CD4-positive, alpha-beta T cell treated with Interleukin-6 at 100 ng/mL for 8 hours (primary cell): ENCODE measurements around the gene DCTPP1.
A peak's percentile ranks its signal among the peaks of the same experiment; 100 is the strongest.
"Not testable (repeated sequence)": the region's sequence is repeated elsewhere in the genome, so short reads cannot be mapped to it uniquely, and the experiment has no call there.

Experiments used
- DNase-seq: peaks from one replicate; pipeline ENCODE4 v3.0.0-alpha.2; 2020; ENCODE audit warnings: mixed read lengths, low spot score

The DCTPP1 gene

DNA sequence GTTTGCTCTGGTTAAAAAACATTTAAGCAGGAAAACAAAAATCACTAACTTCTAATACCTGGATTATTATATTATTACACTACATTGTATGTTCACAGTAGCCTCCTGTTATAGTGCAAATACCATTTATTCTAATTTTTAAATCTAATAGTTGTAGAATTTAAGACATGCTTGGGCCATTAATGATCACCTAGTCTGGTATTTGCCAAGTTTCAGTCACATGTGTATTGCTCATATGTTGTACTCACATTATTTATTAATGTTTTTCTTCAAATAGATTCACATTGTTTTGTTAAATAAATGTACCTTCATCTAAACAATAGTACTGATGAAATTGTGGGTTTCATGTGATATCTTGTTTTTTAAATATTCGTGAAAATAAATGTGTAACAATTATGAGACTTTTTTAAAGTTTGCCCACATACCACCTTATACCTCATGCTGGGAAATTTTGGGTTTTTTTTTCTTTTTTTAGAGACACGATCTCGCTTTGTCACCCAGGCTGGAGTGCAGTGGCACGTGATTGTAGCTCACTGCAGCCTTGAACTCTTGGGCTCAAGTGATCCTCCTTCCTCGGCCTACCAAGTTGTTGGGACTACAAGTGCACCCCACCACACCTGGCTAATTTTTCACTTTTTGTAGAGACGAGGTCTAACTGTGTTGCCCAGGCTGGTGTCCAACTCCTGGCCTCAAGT, 16.6 kb downstream of the DCTPP1 start:
- no peak for DNase-seq

DNA sequence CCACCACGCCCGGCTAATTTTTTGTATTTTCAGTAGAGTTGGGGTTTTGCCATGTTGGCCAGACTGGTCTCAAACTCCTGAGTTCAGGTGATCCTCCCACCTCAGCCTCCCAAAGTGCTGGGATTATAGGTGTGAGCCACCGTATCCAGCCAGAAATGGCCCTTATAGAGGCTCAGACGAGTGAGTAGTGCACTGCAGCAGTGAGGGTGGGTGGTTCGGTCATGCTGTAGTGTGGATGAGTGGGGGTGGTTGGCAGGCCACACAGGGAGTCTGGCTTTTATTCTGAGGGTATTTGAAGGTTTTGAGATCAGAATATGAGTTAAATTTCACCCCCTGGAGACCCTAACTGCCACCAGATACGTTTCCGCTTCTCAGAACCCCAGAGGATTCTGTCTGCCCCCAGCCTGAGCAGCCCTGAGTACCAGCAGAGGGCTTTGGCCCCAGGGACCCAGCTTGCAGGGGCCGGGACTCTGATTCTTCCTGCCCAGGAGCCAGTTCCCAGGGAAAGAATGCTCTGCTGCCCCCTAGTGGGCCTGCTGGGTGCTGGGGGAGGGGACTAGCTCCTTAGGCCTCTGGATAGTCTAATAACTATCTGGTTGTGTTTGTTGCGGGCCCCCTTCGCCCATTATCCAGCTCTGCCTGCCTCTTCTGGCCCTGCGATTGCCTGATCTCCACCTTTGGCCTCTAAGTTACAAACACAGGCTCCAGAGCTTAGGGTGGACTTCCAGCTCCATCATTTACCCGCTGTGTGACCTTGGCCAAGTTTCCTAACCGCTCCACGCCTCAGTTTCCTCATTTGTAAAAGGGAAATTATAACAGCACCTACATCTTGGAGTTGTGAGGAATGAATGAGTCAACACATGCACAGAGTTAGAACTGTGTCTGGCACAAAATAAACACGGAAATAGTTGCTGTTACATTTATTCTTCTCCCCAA, 20.4 kb downstream of the DCTPP1 start:
- DNase-seq: peak; percentile 92

DNA sequence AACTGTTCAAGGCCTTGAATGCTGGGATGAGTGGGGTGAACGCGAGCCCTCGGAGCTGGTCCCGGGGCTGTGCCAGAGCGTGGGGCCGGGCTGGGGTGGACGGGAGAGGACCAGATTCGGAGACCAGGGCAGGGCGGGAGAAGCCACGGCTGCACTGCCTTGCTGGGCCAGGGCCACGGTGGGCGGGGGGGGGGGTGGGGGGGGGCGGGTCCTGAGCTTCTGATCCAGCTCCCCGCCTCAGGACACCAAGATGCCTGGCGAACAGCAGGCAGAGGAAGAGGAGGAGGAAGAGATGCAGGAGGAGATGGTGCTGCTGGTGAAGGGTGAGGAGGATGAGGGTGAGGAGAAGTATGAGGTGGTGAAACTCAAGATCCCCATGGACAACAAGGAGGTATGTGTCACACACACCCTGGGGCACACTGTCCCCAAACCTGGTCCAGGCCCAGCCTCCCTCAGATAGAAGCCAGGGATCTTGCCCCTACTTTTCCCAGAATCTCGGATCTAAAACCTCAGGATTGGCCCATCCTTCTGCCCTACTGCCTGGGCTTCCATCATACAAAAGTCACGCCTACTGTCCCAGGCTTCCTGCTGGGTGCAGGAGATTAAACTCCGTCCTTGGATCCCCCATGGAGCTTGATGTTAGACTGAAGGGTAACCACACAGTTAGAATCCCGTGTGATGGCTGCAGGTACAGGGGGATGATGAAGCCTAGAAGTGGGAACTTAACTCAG, 21.9 kb downstream of the DCTPP1 start:
- no peak for DNase-seq

DNA sequence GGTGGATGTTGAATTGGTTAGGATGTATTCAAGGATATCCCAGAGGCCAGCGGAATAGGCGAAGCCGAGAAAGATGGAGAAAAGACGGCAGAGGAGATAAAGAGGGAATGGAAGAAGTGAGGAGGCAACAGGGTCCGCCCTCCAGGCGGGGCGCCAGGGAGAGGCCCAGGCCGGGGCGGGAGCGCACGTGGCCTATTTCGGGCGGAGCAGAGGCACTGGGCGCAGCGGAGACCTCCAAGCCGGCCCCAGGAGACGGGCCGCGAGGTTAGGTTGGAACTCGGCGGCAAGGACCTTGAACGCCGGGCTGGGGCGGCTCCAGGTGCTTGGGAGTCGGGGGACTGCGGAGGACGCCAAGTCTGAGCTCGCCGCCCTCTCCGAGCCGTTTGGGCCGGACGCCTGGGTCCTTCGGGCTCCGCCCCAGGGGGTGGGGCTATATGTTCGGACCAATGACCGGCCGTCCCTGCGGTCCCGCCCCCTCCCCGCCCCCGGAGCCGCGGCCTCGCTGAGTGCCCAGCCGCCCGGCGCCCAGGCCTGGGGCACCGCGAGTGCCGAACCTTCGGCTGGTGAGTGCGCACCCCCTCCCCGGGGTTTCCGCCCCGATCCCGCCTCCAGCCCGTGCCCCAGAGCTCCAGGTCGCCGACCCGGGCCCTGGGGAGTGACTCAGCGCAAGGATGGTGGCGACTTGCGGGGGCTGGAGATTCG, 22.6 kb downstream of the DCTPP1 start, which contains the start of gene ZNF771:
Gene ZNF771 (plus strand): TSS at position 505 of the 702 bp plus-strand sequence. CDS start 448 bp downstream, outside the sequence.
- DNase-seq: peak; percentile 86

DNA sequence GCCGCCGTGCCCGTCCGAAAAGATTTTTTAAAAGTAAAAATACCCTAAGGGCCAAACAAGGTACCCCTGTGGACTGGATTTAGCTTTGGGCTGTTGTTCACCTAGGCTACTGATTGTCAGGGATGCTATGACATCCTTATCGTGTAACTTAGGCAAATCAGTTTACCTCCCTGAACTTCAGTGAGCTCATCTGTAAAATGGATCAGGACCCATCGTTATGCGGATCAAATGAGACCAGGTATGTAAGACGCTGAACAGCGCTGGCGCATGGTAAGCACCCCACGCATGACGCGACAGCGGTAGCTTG, 23.1 kb downstream of the DCTPP1 start:
- DNase-seq: no peak

DNA sequence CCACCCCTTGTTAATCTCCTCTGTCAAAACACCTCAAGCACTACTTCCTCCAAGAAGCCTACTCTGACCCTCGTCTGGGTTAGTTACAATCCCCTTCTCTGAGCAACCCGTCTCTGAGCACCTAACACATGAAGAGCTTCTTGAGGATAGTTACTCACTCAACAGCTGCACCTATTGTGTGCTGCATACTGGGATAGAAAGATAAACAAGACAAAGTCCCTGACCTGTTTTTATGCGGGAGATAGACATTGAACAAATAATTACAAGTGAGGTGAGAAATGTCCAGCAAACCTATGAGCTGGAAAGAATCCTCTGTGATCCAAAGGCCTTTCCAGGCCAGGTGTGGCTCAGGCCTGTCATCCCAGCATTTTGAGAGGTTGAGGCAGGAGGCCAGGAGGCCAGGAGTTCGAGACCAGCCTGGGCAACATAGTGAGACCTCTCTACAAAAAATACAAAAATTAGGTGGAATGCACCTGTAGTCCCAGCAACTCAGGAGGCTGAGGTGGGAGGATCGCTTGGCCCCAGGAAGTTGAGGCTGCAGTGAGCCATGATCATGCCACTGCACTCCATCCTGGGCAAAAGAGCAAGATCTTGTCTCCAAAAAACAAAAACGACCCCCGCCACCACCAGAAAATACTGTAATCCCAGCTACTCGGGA, 27.9 kb downstream of the DCTPP1 start:
- DNase-seq: no peak

DNA sequence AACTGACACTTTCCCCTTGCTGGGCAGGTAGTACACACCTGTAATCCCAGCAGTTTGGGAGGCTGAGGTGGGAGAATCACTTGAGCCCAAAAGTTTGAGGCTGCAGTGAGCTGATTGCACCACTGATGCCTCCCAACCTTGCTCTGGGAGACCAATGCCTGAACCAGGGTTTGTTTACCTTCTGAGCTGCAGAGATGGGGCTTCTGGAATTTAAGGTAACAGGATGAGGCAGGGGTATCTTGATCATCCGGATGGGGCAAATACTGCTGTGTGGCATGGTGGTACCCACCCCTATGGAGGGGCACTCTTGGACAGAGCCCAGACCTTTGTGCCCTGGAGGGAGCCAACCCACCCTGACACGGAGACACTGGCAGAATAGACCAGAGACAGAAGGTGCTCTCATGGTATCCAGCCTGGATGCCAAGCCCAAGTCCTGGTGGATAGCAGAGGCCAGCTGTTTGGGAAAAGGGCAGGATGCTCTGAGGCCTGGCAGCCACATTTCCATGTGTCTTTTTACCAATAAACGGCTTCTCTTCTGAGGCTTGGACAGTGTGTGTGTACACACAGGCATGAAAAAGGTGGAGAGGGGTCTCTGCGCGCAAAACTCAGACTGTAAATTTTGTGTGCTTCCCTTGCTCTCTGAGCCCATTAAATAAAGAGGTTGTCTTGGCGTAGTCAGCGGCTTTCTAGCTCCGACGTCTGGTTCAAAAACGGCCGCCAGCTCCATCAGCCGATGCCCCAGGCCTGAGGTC, 30.2 kb downstream of the DCTPP1 start:
- DNase-seq: no peak

DNA sequence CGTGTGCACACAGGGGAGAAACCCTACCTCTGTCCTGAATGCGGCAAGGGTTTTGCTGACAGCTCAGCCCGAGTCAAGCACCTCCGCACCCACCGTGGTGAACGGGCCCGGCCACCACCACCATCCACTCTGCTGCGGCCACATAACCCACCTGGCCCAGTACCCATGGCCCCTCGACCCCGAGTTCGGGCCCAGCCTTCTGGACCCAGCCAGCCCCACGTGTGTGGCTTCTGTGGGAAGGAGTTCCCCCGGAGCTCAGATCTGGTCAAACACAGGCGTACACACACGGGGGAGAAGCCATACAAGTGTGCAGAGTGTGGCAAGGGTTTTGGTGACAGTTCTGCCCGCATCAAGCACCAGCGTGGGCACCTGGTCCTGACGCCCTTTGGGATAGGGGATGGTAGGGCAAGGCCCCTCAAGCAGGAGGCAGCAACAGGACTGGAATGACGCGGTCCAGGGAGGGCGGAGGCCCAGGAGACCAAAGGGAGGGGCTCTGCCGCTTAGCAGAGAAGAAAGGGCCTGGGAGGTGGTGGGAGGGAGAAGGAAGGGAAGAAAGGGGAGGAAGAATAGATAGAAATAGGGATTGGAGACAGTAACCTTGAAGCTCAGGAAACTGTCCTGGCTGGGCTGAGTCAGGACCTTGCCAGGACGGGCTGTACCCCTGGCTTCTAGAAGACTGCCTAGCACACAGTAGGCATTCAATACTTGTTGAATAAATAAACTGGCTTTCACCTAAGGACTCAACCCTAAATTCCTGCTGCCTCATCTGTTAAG, 31.0 kb downstream of the DCTPP1 start:
- no peak for DNase-seq

DNA sequence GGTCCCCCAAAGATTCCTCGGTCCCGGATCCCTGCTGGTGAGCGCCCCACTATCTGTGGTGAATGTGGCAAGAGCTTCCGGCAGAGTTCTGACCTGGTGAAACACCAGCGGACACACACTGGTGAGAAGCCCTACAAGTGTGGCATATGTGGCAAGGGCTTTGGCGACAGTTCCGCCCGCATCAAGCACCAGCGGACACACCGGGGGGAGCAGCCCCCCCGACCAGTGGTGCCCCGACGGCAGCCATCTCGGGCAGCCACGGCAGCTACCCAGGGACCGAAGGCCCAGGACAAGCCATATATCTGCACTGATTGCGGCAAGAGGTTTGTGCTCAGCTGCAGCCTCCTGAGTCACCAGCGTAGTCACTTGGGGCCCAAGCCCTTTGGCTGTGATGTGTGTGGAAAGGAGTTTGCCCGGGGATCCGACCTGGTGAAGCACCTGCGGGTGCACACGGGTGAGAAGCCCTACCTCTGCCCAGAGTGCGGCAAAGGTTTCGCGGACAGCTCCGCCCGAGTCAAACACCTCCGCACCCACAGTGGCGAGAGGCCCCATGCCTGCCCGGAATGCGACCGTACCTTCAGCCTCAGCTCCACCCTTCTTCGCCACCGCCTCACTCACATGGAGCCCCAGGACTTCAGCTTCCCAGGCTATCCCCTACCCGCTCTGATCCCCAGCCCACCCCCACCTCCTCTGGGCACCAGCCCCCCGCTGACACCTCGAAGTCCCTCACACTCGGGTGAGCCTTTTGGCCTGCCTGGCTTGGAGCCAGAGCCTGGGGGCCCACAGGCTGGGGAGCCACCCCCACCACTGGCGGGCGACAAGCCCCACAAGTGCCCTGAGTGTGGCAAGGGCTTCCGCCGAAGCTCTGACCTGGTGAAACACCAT, 31.8 kb downstream of the DCTPP1 start:
- no peak for DNase-seq

DNA sequence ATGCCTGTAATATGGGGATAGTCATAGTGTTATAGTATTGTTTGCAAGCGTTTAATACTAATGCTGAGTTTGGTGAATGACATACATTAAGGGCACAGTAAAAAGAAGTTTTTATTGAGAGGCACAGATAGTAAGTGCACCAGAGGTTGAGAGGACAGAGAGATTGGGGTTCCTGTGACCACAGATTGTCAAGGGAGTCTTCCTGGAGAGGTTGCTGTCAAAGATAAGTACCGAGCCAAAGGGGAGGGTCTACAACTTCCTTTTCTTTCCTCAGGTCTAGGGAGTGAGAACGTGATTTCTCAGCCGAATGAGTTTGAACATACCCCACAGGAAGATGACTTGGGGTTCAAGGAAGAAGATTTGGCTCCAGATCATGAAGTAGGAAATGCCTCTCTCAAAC, 32.8 kb downstream of the DCTPP1 start:
- no peak for DNase-seq

DNA sequence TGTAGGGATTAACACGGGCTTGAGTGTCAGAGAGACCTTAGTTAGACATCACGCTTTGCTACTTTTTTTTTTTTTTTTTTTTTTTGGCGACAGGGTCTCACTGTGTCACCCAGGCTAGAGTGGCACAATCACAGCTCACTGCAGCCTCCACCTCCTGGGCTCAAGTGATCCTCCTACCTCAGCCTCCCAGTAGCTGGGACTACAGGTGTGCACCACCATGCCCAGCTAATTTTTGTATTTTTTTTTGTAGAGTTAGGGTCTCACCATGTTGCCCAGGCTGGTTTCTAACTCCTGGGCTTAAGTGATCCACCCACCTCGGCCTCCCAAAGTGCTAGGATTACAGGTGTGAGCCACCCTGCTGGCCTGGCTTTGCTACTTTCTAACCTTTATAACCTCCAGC, 33.2 kb downstream of the DCTPP1 start:
- DNase-seq: not testable (repeated sequence)

DNA sequence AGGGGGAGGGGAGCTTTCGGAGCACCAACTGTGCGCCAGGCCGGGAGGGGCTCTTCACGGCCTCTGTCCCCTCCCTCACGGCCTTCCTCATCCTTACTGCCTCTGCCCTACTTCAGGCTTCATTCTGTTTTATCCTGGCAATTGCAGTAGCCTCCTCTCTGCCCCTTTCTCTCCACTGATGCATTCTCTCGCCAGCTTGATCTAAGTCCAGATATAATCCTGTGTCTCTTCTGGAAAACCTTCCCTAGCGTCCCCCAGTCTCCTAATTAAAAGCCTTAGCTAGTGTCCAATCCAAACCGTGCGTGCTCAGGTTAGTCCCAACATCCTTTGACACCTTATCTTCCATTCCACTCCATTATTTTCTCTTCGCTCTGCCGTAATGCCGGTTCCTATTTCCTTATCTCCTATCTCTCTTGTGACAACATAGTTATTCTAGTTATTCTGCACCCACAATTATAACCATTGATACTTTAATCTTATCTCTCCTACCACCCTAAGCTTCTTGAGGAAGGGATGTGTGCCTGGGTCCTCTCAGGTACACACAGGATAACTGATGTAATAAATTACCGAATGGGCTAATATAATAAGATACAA, 33.7 kb downstream of the DCTPP1 start:
- no peak for DNase-seq

DNA sequence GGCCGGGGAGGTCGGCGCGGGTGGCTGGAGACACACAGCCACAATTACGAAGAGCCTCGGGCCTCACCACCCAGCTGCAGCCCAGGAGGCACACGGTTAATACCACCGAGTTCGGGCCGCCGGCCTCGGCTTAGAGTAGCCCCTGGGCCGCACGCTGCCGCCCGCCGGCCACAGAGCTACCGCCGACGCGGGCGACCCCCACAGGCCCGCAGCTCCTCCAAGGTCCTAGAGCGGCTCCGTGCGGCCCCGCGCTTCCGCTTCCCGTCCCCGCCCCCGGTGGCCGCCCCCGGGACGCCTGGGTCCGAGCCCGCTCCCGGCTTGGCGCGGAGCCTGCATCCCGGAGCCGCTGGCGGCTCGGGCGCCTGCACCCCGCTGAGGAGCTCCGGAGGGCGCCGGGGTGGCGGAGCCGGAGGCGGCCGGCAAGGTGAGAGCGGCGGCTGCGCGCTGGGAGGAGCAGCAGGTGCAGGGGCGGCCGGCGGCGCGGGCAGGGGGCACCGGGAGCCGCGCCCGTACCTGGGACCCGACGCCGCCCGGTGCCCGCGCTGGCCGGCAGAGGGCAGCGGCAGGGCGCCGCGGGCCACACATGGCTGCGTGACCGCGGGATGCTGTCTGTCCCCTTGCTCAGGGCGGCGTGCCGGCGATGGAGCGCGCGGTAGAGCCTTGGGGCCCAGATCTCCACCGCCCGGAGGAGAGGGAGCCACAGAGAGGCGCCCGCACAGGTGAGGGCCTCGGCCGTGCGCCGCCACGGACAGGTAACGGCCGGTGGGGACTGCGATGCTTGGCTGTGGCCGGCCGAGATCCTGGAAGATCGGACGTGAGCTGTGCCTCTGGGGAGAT, 34.5 kb downstream of the DCTPP1 start, which contains the start of gene ZNF48:
Gene ZNF48 (plus strand): TSS at position 266 of the 837 bp plus-strand sequence. CDS start 375 bp downstream, at position 641.
- peak; percentile 53 for DNase-seq

DNA sequence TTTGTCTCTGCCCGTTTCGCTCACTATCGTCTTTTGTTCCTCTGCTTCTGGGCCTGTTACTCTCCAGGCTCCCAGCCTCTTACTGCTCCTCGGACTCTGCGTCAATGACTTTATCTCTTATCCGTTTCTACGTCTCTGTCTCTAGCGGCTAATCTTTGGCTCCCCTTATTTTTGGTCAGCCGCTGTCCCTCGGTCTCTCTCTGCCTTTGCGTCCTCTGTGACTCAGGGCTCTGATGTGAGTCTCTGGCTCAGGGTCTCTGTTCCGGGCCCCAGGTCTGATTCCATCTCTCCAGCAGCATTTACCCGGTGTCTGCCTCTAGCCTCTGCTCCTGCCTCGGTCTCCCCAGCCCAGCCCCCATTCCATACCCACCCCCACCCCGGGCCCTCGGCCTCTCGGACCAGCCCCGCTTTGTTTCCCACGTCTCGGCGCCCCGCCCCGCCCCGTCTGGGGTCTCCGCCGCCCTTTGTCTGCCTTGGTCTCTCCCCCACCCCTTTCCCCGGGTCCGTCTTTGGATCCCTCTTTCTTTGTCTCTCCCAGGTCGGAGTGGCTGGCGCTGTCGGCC, 35.2 kb downstream of the DCTPP1 start:
- no peak for DNase-seq

DNA sequence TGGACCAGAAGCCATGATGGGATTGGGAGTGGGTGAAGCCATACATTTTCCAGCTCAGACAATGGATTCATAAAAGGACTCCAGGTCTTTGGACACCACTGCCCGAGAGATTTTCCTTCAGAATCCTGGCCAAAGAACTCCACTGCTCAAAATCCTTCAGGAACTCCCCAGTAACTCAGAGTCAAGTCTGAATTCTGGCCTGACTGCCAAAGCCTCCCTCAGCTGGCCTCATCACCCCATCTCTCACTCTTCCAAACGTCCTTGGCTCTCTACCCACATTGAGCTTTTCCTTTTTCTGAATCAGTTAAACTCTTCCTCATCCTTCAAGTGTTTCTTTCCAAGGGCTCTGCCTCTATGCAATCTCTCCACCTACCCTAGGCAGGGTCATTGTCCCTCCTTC, 46.3 kb downstream of the DCTPP1 start:
- DNase-seq: no peak

DNA sequence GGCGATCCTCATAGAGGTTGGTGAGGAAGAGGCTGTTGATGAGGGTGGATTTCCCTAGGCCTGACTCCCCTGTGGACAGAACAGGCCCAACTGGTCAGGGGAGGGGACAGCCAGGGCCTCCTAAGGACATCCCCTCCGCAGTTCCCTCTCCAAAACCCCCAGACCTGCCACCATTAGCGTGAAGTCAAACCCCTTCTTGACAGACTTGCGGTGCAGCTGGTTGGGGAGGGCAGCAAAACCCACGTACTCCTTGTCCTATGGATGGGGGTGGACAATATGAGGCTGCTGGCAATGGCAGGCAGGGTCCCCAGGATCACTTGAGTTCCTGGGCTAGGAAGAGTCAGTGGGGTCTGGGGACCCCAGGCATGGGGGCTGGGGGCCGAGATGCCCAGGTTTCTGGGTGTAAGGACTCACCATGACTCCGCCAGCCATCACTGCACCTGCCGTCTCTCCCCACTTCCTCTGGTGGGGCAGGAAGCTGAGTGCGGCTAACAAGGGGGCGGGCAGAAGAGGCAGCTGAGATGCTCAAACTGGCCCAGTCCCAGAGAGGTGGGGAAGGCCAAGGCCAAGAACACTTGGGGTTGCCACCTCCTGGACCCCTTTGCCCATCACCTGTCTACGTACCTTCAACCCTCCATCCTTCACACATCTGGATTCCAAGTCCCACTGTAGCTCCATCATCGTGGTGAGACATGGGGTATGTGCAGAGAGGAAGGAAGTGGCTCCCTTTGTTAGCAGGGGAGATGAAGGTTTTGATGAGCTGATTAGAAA, 47.5 kb downstream of the DCTPP1 start, which contains the start of gene SEPTIN1:
Gene SEPTIN1 (minus strand): TSS at position 451 of the 771 bp plus-strand sequence. CDS start 19 bp downstream, at position 432.
- DNase-seq: peak; percentile 85
